ENCODE measurements around the gene FOXC1.

Gene FOXC1

DNA sequence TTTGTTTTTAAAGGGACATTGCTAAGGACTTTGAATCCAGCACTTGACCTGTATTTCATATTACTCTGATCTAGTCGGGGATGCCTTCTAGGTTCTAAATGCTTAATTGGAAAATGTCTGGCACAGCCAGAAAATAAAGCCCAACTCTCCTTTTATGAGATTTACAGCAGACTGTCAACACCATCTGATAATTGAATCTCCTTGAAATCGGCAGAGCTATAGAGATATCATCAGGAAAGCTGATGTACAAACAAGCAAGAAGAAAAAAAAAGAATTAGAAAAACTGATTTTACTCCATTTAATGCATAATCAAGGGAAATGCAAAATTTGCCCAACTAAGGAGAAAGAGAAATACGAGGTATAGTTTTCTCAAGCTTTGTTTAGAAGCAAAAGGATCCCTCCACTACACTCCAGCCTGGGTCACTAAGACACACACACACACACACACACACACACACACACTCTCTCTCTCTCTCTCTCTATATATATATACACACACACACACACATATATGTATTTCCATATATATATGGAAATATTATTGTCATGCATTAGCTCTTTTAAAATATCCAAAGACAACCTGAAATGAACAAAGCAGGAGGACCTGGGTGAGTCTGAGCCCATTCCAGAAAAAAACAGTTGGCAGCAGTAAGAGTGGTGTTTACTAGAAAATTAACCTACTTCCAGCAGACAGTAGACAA is 9.5 kb upstream of the FOXC1 start:
- H3K9ac ChIP-seq = no peak overlapping the region
- no peak overlapping the region for H2AFZ ChIP-seq (ENCODE audit: low read depth)
- H3K79me2 ChIP-seq (ENCODE audit: insufficient read depth, low read depth) = no peaks in the 10 kb centered on the region
- no peak overlapping the region for H3K27ac ChIP-seq
- no peaks in the 10 kb centered on the region for H4K20me1 ChIP-seq (ENCODE audit: insufficient read depth)
- H3K36me3 ChIP-seq (ENCODE audit: insufficient read depth) = no peaks in the 10 kb centered on the region
- TF ChIP-seq, protein P1, sequence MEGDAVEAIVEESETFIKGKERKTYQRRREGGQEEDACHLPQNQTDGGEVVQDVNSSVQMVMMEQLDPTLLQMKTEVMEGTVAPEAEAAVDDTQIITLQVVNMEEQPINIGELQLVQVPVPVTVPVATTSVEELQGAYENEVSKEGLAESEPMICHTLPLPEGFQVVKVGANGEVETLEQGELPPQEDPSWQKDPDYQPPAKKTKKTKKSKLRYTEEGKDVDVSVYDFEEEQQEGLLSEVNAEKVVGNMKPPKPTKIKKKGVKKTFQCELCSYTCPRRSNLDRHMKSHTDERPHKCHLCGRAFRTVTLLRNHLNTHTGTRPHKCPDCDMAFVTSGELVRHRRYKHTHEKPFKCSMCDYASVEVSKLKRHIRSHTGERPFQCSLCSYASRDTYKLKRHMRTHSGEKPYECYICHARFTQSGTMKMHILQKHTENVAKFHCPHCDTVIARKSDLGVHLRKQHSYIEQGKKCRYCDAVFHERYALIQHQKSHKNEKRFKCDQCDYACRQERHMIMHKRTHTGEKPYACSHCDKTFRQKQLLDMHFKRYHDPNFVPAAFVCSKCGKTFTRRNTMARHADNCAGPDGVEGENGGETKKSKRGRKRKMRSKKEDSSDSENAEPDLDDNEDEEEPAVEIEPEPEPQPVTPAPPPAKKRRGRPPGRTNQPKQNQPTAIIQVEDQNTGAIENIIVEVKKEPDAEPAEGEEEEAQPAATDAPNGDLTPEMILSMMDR (conservative IDR thresholded peaks at IDR 0.05; ENCODE audit: low read depth, low read length) = no peak
- H3K27me3 ChIP-seq (ENCODE audit: insufficient read depth, low read depth) = peaks cover under 1% of the 10 kb centered on the region; the same call in 1 of the 2 replicates
- peaks cover 3% of the 10 kb centered on the region for H3K4me1 ChIP-seq (ENCODE audit: low read depth, poor library complexity, severe bottlenecking)
- H3K4me3 ChIP-seq (IDR thresholded peaks at IDR 0.05; ENCODE audit: insufficient read depth, low read depth, low read length) = no peak overlapping the region
- no peak overlapping the region for H3K4me2 ChIP-seq

GRCh38 chr6:1600764-1601157 is 9.0 kb upstream of the FOXC1 start:
- TF ChIP-seq, protein P1 (conservative IDR thresholded peaks at IDR 0.05; ENCODE audit: low read depth, low read length) = no peak
- peaks cover 6% of the 10 kb centered on the region; the same call in 1 of the 2 replicates for H3K27me3 ChIP-seq (ENCODE audit: insufficient read depth, low read depth)

GRCh38 chr6:1601158-1602048 is 8.3 kb upstream of the FOXC1 start:
- no peaks in the 10 kb centered on the region for H3K79me2 ChIP-seq (ENCODE audit: insufficient read depth, low read depth)
- no peaks in the 10 kb centered on the region for H3K36me3 ChIP-seq (ENCODE audit: insufficient read depth)
- no peak overlapping the region for H3K9ac ChIP-seq
- H3K27me3 ChIP-seq (ENCODE audit: insufficient read depth, low read depth) = peaks cover 9% of the 10 kb centered on the region; the same call in 1 of the 2 replicates
- no peak overlapping the region for H2AFZ ChIP-seq (ENCODE audit: low read depth)
- H3K4me3 ChIP-seq (IDR thresholded peaks at IDR 0.05; ENCODE audit: insufficient read depth, low read depth, low read length) = no peak overlapping the region
- H4K20me1 ChIP-seq (ENCODE audit: insufficient read depth) = no peaks in the 10 kb centered on the region
- peaks cover 3% of the 10 kb centered on the region for H3K4me1 ChIP-seq (ENCODE audit: low read depth, poor library complexity, severe bottlenecking)
- no peak overlapping the region for H3K4me2 ChIP-seq
- H3K27ac ChIP-seq = no peak overlapping the region
- TF ChIP-seq, protein P1 (conservative IDR thresholded peaks at IDR 0.05; ENCODE audit: low read depth, low read length) = no peak

More at GRCh38 chr6:1600764-1601157, 9.0 kb upstream of the FOXC1 start:
- Histone ChIP-seq H3K79me2 (ENCODE audit: insufficient read depth, low read depth) (no peaks in the 10 kb centered on the region), H3K27ac (no peak overlapping the region), H3K36me3 (ENCODE audit: insufficient read depth) (no peaks in the 10 kb centered on the region), H2AFZ (ENCODE audit: low read depth) (no peak overlapping the region), H3K4me1 (ENCODE audit: low read depth, poor library complexity, severe bottlenecking) (peaks cover 3% of the 10 kb centered on the region), H3K4me2 (no peak overlapping the region), H4K20me1 (ENCODE audit: insufficient read depth) (no peaks in the 10 kb centered on the region), H3K4me3 (IDR thresholded peaks at IDR 0.05; ENCODE audit: insufficient read depth, low read depth, low read length) (no peak overlapping the region), H3K9ac (no peak overlapping the region)

DNA sequence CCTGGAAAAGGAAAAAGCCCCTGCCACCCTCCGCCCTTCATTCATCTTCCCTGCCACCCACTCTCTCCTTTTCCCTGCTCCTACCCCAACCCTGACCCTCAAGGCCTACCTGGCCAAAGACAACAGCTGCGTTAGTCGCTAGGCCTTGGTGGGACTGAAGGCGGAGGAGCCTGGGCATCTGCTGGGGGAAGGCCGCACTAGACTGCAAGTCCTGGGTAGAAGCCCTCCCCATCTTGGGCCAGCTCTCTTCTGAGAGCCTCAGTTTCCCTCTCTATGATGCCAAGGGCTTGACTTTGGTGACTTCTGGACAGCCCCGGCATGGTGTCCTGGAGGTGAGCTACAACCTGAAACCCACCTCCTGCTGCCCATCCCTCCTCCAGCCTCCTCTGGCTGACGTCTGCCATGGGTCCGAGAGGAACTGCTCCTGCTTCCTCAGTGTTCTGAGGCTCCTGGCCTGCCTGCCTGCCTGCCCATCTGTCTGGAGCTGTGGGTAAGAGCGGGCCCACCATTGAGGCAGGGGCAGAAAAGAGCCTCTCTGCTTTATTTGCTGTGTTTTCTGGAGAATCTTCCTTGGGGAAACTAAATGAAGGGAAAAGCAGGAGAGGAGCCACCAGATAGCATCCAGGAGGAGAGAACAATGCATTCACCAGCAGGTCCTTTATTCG is 7.5 kb upstream of the FOXC1 start:
- no peak overlapping the region for H3K4me2 ChIP-seq
- H3K9ac ChIP-seq = no peak overlapping the region
- no peak overlapping the region for H2AFZ ChIP-seq (ENCODE audit: low read depth)
- TF ChIP-seq, protein P1 (conservative IDR thresholded peaks at IDR 0.05; ENCODE audit: low read depth, low read length) = no peak
- H3K27ac ChIP-seq = no peak overlapping the region
- H3K36me3 ChIP-seq (ENCODE audit: insufficient read depth) = no peaks in the 10 kb centered on the region
- no peaks in the 10 kb centered on the region for H3K79me2 ChIP-seq (ENCODE audit: insufficient read depth, low read depth)
- H3K4me1 ChIP-seq (ENCODE audit: low read depth, poor library complexity, severe bottlenecking) = peaks cover 3% of the 10 kb centered on the region
- no peak overlapping the region for H3K4me3 ChIP-seq (IDR thresholded peaks at IDR 0.05; ENCODE audit: insufficient read depth, low read depth, low read length)
- no peaks in the 10 kb centered on the region for H4K20me1 ChIP-seq (ENCODE audit: insufficient read depth)
- peaks cover 9% of the 10 kb centered on the region; the same call in 1 of the 2 replicates for H3K27me3 ChIP-seq (ENCODE audit: insufficient read depth, low read depth)

Data from KMS-11 (cell line).